ENCODE data around the gene KDM6A. TPM values are rescaled to one million over a fixed set of nuclear protein-coding genes. Genes with fewer than 3 reads are reported as not detected.
"Not testable (repeated sequence)": the region's sequence is repeated elsewhere in the genome, so short reads cannot be mapped to it uniquely, and the experiment has no call there.

Gene KDM6A
- total RNA-seq, 1 donor = 28.0 TPM

- no peak for DNase-seq (ENCODE audit: low read depth in 2 of 3, low spot score in 2 of 3)
Measured at GRCh38 chrX:44954562-44954961, 81.6 kb downstream of the KDM6A start.

- no peak for DNase-seq (ENCODE audit: low read depth in 2 of 3, low spot score in 2 of 3)
Measured at GRCh38 chrX:44957848-44958247, 84.9 kb downstream of the KDM6A start.

- no peak for DNase-seq (ENCODE audit: low read depth in 2 of 3, low spot score in 2 of 3)
Measured at GRCh38 chrX:44958480-44958879, 85.5 kb downstream of the KDM6A start.

GRCh38 chrX:44961817-44962607 is 89.0 kb downstream of the KDM6A start:
- no peak for DNase-seq (ENCODE audit: low read depth in 2 of 3, low spot score in 2 of 3)

- DNase-seq (ENCODE audit: low read depth in 2 of 3, low spot score in 2 of 3) = no peak
Measured at GRCh38 chrX:44962944-44963343, 90.0 kb downstream of the KDM6A start.

- DNase-seq (ENCODE audit: low read depth in 2 of 3, low spot score in 2 of 3) = no peak
Measured at GRCh38 chrX:44967221-44967620, 94.2 kb downstream of the KDM6A start.

GRCh38 chrX:44970709-44971108 is 97.7 kb downstream of the KDM6A start:
- DNase-seq (ENCODE audit: low read depth in 2 of 3, low spot score in 2 of 3) = no peak

- DNase-seq (ENCODE audit: low read depth in 2 of 3, low spot score in 2 of 3) = no peak
Measured at GRCh38 chrX:44971674-44972073, 98.7 kb downstream of the KDM6A start.

GRCh38 chrX:44972132-44972531 is 99.1 kb downstream of the KDM6A start:
- no peak for DNase-seq (ENCODE audit: low read depth in 2 of 3, low spot score in 2 of 3)

GRCh38 chrX:44973420-44973932 is 100.5 kb downstream of the KDM6A start:
- DNase-seq (ENCODE audit: low read depth in 2 of 3, low spot score in 2 of 3) = no peak

GRCh38 chrX:44974451-44974850 is 101.5 kb downstream of the KDM6A start:
- DNase-seq (ENCODE audit: low read depth in 2 of 3, low spot score in 2 of 3) = no peak

GRCh38 chrX:44975666-44976263 is 102.8 kb downstream of the KDM6A start:
- DNase-seq (ENCODE audit: low read depth in 2 of 3, low spot score in 2 of 3) = no peak

GRCh38 chrX:44978976-44979375 is 106.0 kb downstream of the KDM6A start:
- no peak for DNase-seq (ENCODE audit: low read depth in 2 of 3, low spot score in 2 of 3)

GRCh38 chrX:44980403-44980802 is 107.4 kb downstream of the KDM6A start:
- DNase-seq (ENCODE audit: low read depth in 2 of 3, low spot score in 2 of 3) = no peak

GRCh38 chrX:44980883-44981282 is 107.9 kb downstream of the KDM6A start:
- DNase-seq (ENCODE audit: low read depth in 2 of 3, low spot score in 2 of 3) = no peak

- no peak for DNase-seq (ENCODE audit: low read depth in 2 of 3, low spot score in 2 of 3)
Measured at GRCh38 chrX:44989995-44990770, 117.2 kb downstream of the KDM6A start.

GRCh38 chrX:44992775-44993174 is 119.8 kb downstream of the KDM6A start:
- no peak for DNase-seq (ENCODE audit: low read depth in 2 of 3, low spot score in 2 of 3)

- DNase-seq (ENCODE audit: low read depth in 2 of 3, low spot score in 2 of 3) = no peak
Measured at GRCh38 chrX:44996277-44996676, 123.3 kb downstream of the KDM6A start.

GRCh38 chrX:44997282-44997812 is 124.4 kb downstream of the KDM6A start:
- peak in 1 of 3 donors; percentile 21 for DNase-seq (ENCODE audit: low read depth in 2 of 3, low spot score in 2 of 3)

GRCh38 chrX:44997888-44998287 is 124.9 kb downstream of the KDM6A start:
- DNase-seq (ENCODE audit: low read depth in 2 of 3, low spot score in 2 of 3) = peak in 1 of 3 donors; percentile 5

GRCh38 chrX:44999237-44999636 is 126.2 kb downstream of the KDM6A start:
- DNase-seq (ENCODE audit: low read depth in 2 of 3, low spot score in 2 of 3) = not testable (repeated sequence)

All from hematopoietic multipotent progenitor cell (in vitro differentiated cells).